ENCODE measurements around the gene CBX7. TPM values are rescaled to one million over a fixed set of nuclear protein-coding genes. Genes with fewer than 3 reads are reported as not detected.

CBX7 gene
- total RNA-seq, 1 donor from 2014 or later, result 5.9 TPM

DNA sequence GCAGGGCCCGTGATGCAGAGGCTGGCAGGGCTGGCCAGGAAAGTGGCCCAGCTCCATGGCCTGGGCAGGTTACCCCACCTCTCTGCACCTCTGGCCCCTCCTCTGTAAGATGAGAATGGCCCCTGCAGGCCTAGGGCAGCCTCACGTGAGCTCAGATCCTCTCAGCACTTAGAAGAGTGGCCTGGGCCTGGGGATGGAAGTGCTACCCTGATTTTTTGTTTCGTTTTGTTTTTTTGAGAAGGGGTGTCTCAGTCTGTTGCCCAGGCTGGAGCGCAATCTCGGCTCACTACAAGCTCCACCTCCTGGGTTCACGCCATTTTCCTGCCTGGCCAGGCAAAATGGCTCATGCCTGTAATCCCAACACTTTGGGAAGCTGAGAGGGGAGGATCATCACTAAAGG, 54.5 kb downstream of the CBX7 start:
- no peak for DNase-seq
- peaks cover 6% of the 10 kb centered on the region for H3K27me3 Mint-ChIP-seq (ENCODE audit: unreplicated experiment)
- TF ChIP-seq, protein P1, sequence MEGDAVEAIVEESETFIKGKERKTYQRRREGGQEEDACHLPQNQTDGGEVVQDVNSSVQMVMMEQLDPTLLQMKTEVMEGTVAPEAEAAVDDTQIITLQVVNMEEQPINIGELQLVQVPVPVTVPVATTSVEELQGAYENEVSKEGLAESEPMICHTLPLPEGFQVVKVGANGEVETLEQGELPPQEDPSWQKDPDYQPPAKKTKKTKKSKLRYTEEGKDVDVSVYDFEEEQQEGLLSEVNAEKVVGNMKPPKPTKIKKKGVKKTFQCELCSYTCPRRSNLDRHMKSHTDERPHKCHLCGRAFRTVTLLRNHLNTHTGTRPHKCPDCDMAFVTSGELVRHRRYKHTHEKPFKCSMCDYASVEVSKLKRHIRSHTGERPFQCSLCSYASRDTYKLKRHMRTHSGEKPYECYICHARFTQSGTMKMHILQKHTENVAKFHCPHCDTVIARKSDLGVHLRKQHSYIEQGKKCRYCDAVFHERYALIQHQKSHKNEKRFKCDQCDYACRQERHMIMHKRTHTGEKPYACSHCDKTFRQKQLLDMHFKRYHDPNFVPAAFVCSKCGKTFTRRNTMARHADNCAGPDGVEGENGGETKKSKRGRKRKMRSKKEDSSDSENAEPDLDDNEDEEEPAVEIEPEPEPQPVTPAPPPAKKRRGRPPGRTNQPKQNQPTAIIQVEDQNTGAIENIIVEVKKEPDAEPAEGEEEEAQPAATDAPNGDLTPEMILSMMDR (IDR thresholded peaks at IDR 0.05; ENCODE audit: partially characterized antibody, unreplicated experiment), result no peak
- H3K36me3 Mint-ChIP-seq (ENCODE audit: unreplicated experiment), result no peaks in the 10 kb centered on the region
- no peaks in the 10 kb centered on the region for H3K4me1 Mint-ChIP-seq (ENCODE audit: low read depth, unreplicated experiment)
- H3K9me3 Mint-ChIP-seq (ENCODE audit: unreplicated experiment), result peaks cover 1% of the 10 kb centered on the region
- no peak overlapping the region for H3K4me3 Mint-ChIP-seq (ENCODE audit: unreplicated experiment)
- no peak overlapping the region for H3K27ac Mint-ChIP-seq (ENCODE audit: unreplicated experiment)

DNA sequence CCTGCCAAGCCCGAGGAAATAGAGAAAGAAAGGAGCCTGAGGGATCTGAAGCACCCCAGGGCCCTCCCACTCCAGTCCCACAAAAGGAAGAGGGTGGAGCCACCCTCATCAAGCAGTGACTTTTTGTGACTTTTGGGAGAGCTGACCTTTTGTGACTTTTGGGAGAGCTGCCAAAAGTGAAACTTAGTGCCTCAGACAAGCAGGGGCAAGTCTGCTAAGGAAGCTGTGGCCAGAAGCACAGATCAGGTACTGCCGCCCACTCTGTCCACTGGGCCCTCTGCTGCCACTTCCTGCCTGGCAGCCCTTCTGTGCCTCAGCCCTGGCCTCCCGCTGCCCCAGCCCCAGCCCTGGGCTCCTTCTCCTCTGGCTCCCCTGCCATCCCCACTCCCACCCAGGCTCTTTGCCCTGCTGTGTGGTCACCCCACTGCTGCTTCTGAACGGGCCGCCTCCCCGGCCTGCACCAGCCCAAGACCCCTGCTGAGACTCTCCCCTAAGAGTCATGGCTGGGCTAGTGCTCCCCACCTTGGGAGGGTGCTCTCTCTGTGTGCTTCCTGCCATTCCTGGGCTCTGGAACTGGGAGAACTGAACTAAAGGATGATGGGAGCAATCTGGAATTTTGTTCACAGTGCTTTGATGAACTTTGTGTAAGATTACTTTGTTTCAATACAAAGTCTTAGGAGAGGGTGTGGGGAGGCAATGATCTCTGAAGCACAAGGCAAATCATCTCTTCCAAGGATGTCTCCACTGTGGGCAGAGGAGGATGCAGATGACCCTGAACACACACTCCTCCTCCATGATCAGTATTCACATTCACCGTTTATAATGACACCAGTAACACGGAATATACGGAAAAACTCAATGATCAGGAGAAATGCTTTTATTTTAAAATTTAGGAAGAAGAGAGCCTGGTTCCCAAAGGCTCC, 55.1 kb downstream of the CBX7 start, which contains the start of gene APOBEC3H:
TSS of gene APOBEC3H (plus strand) at position 147 of the 923 bp plus-strand sequence. CDS start 3,035 bp downstream, outside the sequence.
- H3K27me3 Mint-ChIP-seq (ENCODE audit: unreplicated experiment), result peaks cover 6% of the 10 kb centered on the region
- H3K36me3 Mint-ChIP-seq (ENCODE audit: unreplicated experiment), result no peaks in the 10 kb centered on the region
- DNase-seq, result no peak
- no peaks in the 10 kb centered on the region for H3K4me1 Mint-ChIP-seq (ENCODE audit: low read depth, unreplicated experiment)
- no peak within 1 kb of the TSS for H3K27ac Mint-ChIP-seq (ENCODE audit: unreplicated experiment)
- peaks cover 1% of the 10 kb centered on the region for H3K9me3 Mint-ChIP-seq (ENCODE audit: unreplicated experiment)
- no peak within 1 kb of the TSS for H3K4me3 Mint-ChIP-seq (ENCODE audit: unreplicated experiment)
- TF ChIP-seq, protein P1 (IDR thresholded peaks at IDR 0.05; ENCODE audit: partially characterized antibody, unreplicated experiment), result no peak

DNA sequence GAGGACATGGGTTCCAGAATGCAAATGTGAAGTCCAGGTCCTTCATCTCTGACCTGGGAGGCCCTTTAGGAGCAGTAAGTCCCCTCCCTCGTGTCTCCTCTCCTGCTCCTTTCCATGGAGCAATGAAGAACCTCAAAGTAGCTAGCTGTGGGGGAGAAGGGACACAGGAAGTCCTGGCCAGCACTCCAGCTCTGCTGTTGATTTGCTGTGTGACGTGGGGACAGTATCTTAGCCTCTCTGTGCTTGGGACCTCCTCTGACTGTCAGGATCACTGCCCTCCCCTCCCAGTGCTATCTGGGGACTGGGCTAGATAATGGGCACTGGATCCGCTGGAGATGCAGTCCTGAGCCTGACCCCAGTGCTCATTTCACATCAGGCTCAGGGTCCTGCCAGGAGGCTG, 56.5 kb downstream of the CBX7 start:
- peaks cover 3% of the 10 kb centered on the region for H3K9me3 Mint-ChIP-seq (ENCODE audit: unreplicated experiment)
- H3K4me3 Mint-ChIP-seq (ENCODE audit: unreplicated experiment), result no peak overlapping the region
- no peaks in the 10 kb centered on the region for H3K36me3 Mint-ChIP-seq (ENCODE audit: unreplicated experiment)
- DNase-seq, result no peak
- H3K27ac Mint-ChIP-seq (ENCODE audit: unreplicated experiment), result no peak overlapping the region
- H3K27me3 Mint-ChIP-seq (ENCODE audit: unreplicated experiment), result peaks cover 9% of the 10 kb centered on the region
- H3K4me1 Mint-ChIP-seq (ENCODE audit: low read depth, unreplicated experiment), result no peaks in the 10 kb centered on the region
- TF ChIP-seq, protein P1 (IDR thresholded peaks at IDR 0.05; ENCODE audit: partially characterized antibody, unreplicated experiment), result no peak

DNA sequence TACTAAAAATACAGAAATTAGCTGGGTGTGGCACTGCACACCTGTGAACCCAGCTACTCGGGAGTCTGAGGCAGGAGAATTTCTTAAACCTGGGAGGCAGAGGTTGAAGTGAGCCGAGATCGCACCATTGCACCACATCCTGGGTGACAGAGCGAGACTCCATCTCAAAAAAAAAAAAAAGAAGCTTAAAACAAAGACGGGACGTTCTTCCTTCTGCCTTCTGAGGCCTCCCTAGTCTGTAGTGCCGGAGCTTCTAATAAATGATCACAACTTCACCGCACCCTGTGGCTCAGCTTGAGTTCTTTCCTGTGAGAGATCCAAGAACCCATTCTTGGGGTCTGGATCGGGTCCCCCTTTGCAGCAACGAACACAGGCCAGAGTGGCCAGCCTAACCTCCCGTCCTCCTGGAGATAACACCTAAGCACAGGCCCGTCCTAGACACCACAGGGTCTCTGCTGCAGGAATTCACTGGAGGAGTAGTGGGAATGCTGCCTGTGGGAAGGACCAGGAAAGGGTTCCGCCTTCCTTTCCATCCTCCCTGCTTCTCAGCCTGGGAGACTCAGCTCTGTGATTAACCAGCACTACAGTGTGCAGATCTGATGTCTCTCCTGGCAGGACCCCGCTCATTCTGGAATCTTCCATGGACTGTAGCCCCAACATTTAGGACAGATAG, 57.6 kb downstream of the CBX7 start:
- Mint-ChIP-seq H3K27ac (ENCODE audit: unreplicated experiment) (no peak overlapping the region), H3K36me3 (ENCODE audit: unreplicated experiment) (no peaks in the 10 kb centered on the region)
- DNase-seq, result no peak

More for the DNA sequence above, 57.6 kb downstream of the CBX7 start:
- Mint-ChIP-seq H3K27me3 (ENCODE audit: unreplicated experiment) (peaks cover 9% of the 10 kb centered on the region), H3K9me3 (ENCODE audit: unreplicated experiment) (peaks cover 3% of the 10 kb centered on the region), H3K4me3 (ENCODE audit: unreplicated experiment) (no peak overlapping the region), H3K4me1 (ENCODE audit: low read depth, unreplicated experiment) (no peaks in the 10 kb centered on the region)
- TF ChIP-seq, protein P1 (IDR thresholded peaks at IDR 0.05; ENCODE audit: partially characterized antibody, unreplicated experiment), result no peak

Data from glutamatergic neuron (in vitro differentiated cells).